A673 (cell line): Measurements from ENCODE around the gene TPSD1.

Experiments used
- CTCF ChIP-seq: fragments of 300-800, 200-600 bp; sonication (generic); conservative IDR thresholded peaks from 2 replicates; pipeline ENCODE4 v1.5.1; 2017; ENCODE audit warnings: low read depth, mild to moderate bottlenecking, antibody characterized with exemption, low read length, moderate library complexity, mixed read lengths
- EZH2 ChIP-seq: fragments of 200-600 bp; sonication (generic); IDR thresholded peaks from 2 replicates; pipeline ENCODE4 v1.6.1; 2017; ENCODE audit warnings: borderline replicate concordance, low read depth, mild to moderate bottlenecking, mixed read lengths, antibody characterized with exemption, low read length; ENCODE audit not compliant: poor library complexity, severe bottlenecking

DNA sequence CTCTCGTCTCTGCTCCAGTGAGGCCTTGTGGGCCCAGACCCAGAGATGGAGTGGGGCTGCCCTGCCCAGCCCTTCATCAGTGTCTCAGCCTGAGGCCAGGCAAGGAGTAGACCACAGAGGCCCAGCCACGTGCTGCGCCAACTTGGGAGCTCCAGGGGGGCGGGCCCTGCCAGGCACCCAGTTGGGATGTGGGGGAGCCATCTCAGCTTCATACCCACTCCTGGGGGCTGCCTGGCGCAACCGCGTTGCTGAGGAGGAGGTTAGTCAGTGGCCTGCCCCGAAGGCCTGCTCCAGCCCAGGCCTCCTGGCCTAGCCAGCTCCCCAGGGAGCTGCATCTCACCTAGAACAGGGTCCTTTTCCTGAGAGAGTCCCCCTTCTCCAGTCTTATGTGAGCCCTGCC, 42.6 kb upstream of the TPSD1 start:
- TF ChIP-seq CTCF, result no peak
- no peak for TF ChIP-seq EZH2
